ES-I3 (cell line): ENCODE measurements around the gene OXA1L.
"Not testable (repeated sequence)": the region's sequence is repeated elsewhere in the genome, so short reads cannot be mapped to it uniquely, and the experiment has no call there.

ENCODE experiments used
- H3K36me3 ChIP-seq: 2 replicates; pipeline ENCODE4 v1.6.1; 2013; ENCODE audit warnings: mild to moderate bottlenecking, low read length, control low read depth, moderate library complexity; ENCODE audit not compliant: insufficient read depth
- H3K4me1 ChIP-seq: 2 replicates; pipeline ENCODE4 v1.6.1; 2013; ENCODE audit warnings: mild to moderate bottlenecking, control low read depth, low read length; ENCODE audit not compliant: insufficient read depth
- H3K9ac ChIP-seq: 2 replicates; pipeline ENCODE4 v1.6.1; 2013; ENCODE audit warnings: low read depth, mild to moderate bottlenecking, low read length, moderate library complexity
- H3K9me3 ChIP-seq: 2 replicates; pipeline ENCODE4 v1.6.1; 2013; ENCODE audit warnings: mild to moderate bottlenecking, low read length, moderate library complexity; ENCODE audit not compliant: control insufficient read depth, insufficient read depth

Gene OXA1L

GRCh38 chr14:22766457-22767322, at the start of gene OXA1L:
OXA1L (plus strand) TSS chr14:22766688; CDS start chr14:22766702, 14 bp downstream.
- Histone ChIP-seq H3K9ac (peak within 1 kb of the TSS; percentile 91), H3K36me3 (peaks cover 25% of the 10 kb centered on the region), H3K9me3 (no peaks in the 10 kb centered on the region), H3K4me1 (no peaks in the 10 kb centered on the region)

DNA sequence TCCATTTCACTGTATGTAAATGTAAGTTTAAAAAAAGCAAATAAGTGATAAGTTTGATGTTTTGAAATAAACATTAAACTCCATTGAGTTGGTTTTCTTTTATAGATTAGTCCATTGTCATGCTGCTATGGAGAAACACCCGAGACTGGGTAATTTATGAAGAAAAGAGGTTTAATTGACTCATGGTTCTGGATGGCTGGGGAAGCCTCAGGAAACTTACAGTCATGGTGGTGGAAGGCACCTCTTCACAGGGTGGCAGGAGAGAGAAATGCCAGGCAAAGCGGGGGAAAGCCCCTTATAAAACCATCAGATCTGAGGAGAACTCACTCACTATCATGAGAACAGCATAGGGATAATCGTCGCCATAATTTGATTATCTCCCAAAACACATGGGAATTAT, 48.4 kb upstream of the OXA1L start:
- Histone ChIP-seq H3K4me1 (no peaks in the 10 kb centered on the region), H3K9me3 (no peaks in the 10 kb centered on the region), H3K36me3 (no peaks in the 10 kb centered on the region), H3K9ac (no peak overlapping the region)

- Histone ChIP-seq H3K4me1 (no peaks in the 10 kb centered on the region), H3K36me3 (no peaks in the 10 kb centered on the region), H3K9me3 (no peaks in the 10 kb centered on the region), H3K9ac (no peak overlapping the region)
Measured at GRCh38 chr14:22721213-22721612, 45.3 kb upstream of the OXA1L start.

DNA sequence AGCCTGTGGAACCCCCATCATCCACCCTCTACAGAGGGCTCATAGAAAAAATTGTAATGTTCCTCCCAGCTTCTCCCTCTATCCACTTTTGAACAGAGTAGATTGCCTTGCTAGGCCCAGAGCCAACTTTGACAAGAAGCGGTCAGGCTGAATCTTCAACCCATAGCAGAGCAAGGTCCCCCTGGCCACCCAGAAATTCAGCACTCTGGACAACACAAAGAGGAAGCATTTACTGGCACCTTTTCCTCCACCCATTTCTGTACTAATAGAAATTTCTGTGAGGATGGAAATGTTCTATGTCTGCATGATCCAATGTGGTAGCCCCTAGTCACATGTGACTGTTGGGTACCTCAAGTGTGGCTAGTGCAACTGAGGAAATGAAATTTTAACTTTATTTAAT, 42.7 kb upstream of the OXA1L start:
- H3K36me3 ChIP-seq: no peaks in the 10 kb centered on the region

GRCh38 chr14:22724847-22725246, 41.6 kb upstream of the OXA1L start:
- not testable (repeated sequence) for H3K9me3 ChIP-seq, H3K4me1 ChIP-seq, H3K9ac ChIP-seq, H3K36me3 ChIP-seq

More for the DNA sequence above, 42.7 kb upstream of the OXA1L start:
- Histone ChIP-seq H3K9me3 (no peaks in the 10 kb centered on the region), H3K4me1 (no peaks in the 10 kb centered on the region), H3K9ac (no peak overlapping the region)

GRCh38 chr14:22725374-22725773, 41.1 kb upstream of the OXA1L start:
- not testable (repeated sequence) for H3K36me3 ChIP-seq, H3K9me3 ChIP-seq, H3K4me1 ChIP-seq, H3K9ac ChIP-seq

GRCh38 chr14:22726012-22726411, 40.5 kb upstream of the OXA1L start:
- Histone ChIP-seq H3K4me1 (no peaks in the 10 kb centered on the region), H3K36me3 (no peaks in the 10 kb centered on the region), H3K9me3 (no peaks in the 10 kb centered on the region), H3K9ac (no peak overlapping the region)

- H3K9ac ChIP-seq, H3K4me1 ChIP-seq, H3K36me3 ChIP-seq, H3K9me3 ChIP-seq: not testable (repeated sequence)
Measured at GRCh38 chr14:22732062-22732461, 34.4 kb upstream of the OXA1L start.

DNA sequence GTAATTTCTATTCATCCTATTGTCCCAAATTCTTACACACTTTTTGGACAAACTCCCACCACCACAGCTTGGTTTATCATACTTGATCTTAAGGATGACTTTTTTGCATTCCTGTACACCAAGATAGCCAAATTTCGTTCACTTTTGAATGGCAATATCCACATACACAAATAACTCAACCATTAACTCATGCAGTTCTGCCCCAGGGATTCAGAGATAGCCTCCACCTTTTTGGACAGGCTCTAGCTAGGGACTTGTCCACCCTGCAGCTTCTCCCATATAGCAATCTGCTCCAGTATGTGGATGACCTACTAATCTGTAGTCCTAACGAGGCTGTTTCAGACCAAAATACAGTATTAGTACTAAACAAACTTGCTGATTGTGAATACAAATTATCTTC, 32.7 kb upstream of the OXA1L start:
- Histone ChIP-seq H3K9ac (no peak overlapping the region), H3K36me3 (no peaks in the 10 kb centered on the region), H3K4me1 (no peaks in the 10 kb centered on the region), H3K9me3 (no peaks in the 10 kb centered on the region; the same call in 1 of the 2 replicates)

- no peaks in the 10 kb centered on the region; the same call in 1 of the 2 replicates for H3K4me1 ChIP-seq
- H3K9me3 ChIP-seq: no peaks in the 10 kb centered on the region; the same call in 1 of the 2 replicates
- H3K9ac ChIP-seq: no peak overlapping the region
- no peaks in the 10 kb centered on the region for H3K36me3 ChIP-seq
Measured at GRCh38 chr14:22735096-22735495, 31.4 kb upstream of the OXA1L start.

DNA sequence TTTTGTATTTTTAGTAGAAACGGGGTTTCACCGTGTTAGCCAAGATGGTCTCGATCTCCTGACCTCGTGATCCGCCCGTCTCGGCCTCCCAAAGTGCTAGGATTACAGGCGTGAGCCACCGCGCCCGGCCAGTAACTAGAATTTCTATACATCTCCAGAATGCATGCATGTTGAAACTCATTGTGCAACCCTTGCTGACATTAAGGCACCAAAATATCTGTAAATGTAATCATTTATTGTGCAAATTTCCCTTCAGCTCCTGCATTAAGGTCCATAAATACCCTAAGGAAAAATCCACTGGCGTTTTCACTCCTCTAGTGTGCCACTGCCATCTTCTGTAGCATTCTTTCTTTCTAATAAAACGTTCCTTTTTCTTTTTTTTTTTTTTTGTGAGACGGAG, 30.1 kb upstream of the OXA1L start:
- H3K4me1 ChIP-seq, H3K9me3 ChIP-seq, H3K9ac ChIP-seq, H3K36me3 ChIP-seq: not testable (repeated sequence)

- no peaks in the 10 kb centered on the region for H3K36me3 ChIP-seq
- no peaks in the 10 kb centered on the region; the same call in 1 of the 2 replicates for H3K4me1 ChIP-seq
- no peaks in the 10 kb centered on the region; the same call in 1 of the 2 replicates for H3K9me3 ChIP-seq
- no peak overlapping the region for H3K9ac ChIP-seq
Measured at GRCh38 chr14:22737052-22737451, 29.4 kb upstream of the OXA1L start.

DNA sequence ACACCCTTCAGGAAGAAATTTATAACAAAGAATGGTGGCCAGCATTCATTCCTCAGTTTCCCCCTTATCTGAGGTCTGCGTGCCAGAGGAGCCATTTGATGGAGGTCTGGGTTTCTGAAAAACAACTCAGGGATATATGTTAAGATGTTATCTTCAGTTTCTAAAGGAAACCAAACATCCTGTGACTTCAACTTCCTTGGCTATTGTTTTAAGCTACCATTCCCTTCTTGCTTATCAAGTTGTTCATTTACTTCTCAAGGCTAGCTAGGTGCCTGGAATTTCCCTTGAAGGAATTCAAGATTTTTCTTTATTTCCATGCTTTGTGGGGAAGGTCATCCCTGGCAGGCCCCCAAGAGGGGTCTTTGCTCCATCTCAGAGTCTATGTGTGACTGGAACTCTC, 27.1 kb upstream of the OXA1L start:
- H3K9me3 ChIP-seq: no peaks in the 10 kb centered on the region; the same call in 1 of the 2 replicates

DNA sequence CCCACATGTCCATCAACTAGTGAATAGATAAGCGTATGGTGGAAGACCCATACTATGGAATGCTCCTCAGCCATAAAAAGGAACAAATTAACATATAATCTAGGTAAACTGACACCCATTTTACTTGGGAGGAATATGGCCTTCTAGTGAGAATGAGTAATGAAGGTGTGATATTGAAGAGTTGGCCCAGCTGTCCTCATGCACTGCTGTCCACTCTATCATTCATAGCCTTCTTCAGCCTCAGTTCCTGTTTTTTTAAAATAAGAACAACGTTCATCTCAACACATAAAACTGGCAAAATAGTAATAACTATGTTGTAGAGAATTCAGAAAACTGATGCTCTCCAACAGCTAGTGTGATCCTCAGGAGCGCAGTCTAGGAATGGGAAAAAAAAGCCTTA, 26.5 kb upstream of the OXA1L start:
- Histone ChIP-seq H3K4me1 (no peaks in the 10 kb centered on the region; the same call in 1 of the 2 replicates), H3K9ac (no peak overlapping the region), H3K9me3 (no peaks in the 10 kb centered on the region; the same call in 1 of the 2 replicates), H3K36me3 (no peaks in the 10 kb centered on the region)

More for the DNA sequence above, 27.1 kb upstream of the OXA1L start:
- Histone ChIP-seq H3K36me3 (no peaks in the 10 kb centered on the region), H3K9ac (no peak overlapping the region), H3K4me1 (no peaks in the 10 kb centered on the region; the same call in 1 of the 2 replicates)

- H3K9me3 ChIP-seq: no peaks in the 10 kb centered on the region
- 0 out of 2 replicates have a peak, but pooled peaks cover 7% of the 10 kb centered on the region for H3K4me1 ChIP-seq
- H3K36me3 ChIP-seq: no peaks in the 10 kb centered on the region
- no peak overlapping the region for H3K9ac ChIP-seq
Measured at GRCh38 chr14:22747769-22748168, 18.7 kb upstream of the OXA1L start.
